ENCODE results near the gene TRIM54.
"Not testable (repeated sequence)": the region's sequence is repeated elsewhere in the genome, so short reads cannot be mapped to it uniquely, and the experiment has no call there.

The TRIM54 gene

GRCh38 chr2:27308359-27308881, 26.2 kb downstream of the TRIM54 start, which contains the start of gene UCN:
Gene UCN, minus strand, starts transcription at chr2:27308445. Its CDS starts 550 bp downstream, at chr2:27307895.
- in situ Hi-C loops (cut with MboI; ENCODE audit: low sequenced_read_pairs), result no loop called here

GRCh38 chr2:27309651-27310050, 27.4 kb downstream of the TRIM54 start:
- in situ Hi-C loops (cut with MboI; ENCODE audit: low sequenced_read_pairs), result no loop called here

GRCh38 chr2:27312152-27312551, 29.9 kb downstream of the TRIM54 start:
- in situ Hi-C loops (cut with MboI; ENCODE audit: low sequenced_read_pairs), result no loop called here

- in situ Hi-C loops (cut with MboI; ENCODE audit: low sequenced_read_pairs), result no loop called here
These were observed 31.8 kb downstream of the TRIM54 start for GRCh38 chr2:27313882-27314645.

- in situ Hi-C loops (cut with MboI; ENCODE audit: low sequenced_read_pairs), result no loop called here
These were observed 32.5 kb downstream of the TRIM54 start for GRCh38 chr2:27314709-27315108.

GRCh38 chr2:27315122-27315521, 32.9 kb downstream of the TRIM54 start:
- in situ Hi-C loops (cut with MboI; ENCODE audit: low sequenced_read_pairs), result no loop called here

GRCh38 chr2:27316655-27317412, 34.6 kb downstream of the TRIM54 start:
- in situ Hi-C loops (cut with MboI; ENCODE audit: low sequenced_read_pairs), result no loop called here

GRCh38 chr2:27319839-27320238, 37.6 kb downstream of the TRIM54 start:
- in situ Hi-C loops (cut with MboI; ENCODE audit: low sequenced_read_pairs), result not testable (repeated sequence)

GRCh38 chr2:27320958-27321543, 38.8 kb downstream of the TRIM54 start:
- in situ Hi-C loops (cut with MboI; ENCODE audit: low sequenced_read_pairs), result no loop called here

GRCh38 chr2:27322301-27322765, 40.1 kb downstream of the TRIM54 start:
- in situ Hi-C loops (cut with MboI; ENCODE audit: low sequenced_read_pairs), result no loop called here

GRCh38 chr2:27322766-27323595, 40.8 kb downstream of the TRIM54 start, which contains the start of gene MPV17:
Gene MPV17, minus strand, starts transcription at chr2:27323097. Its CDS starts 580 bp downstream, at chr2:27322517.
- in situ Hi-C loops (cut with MboI; ENCODE audit: low sequenced_read_pairs), result no loop called here

GRCh38 chr2:27323596-27324285, 41.5 kb downstream of the TRIM54 start:
- in situ Hi-C loops (cut with MboI; ENCODE audit: low sequenced_read_pairs), result no loop called here

GRCh38 chr2:27324720-27325119, 42.5 kb downstream of the TRIM54 start:
- in situ Hi-C loops (cut with MboI; ENCODE audit: low sequenced_read_pairs), result no loop called here

- in situ Hi-C loops (cut with MboI; ENCODE audit: low sequenced_read_pairs), result no loop called here
These were observed 53.1 kb downstream of the TRIM54 start for GRCh38 chr2:27335311-27335710.

GRCh38 chr2:27336173-27336572, 53.9 kb downstream of the TRIM54 start:
- in situ Hi-C loops (cut with MboI; ENCODE audit: low sequenced_read_pairs), result no loop called here

GRCh38 chr2:27347641-27348040, 65.4 kb downstream of the TRIM54 start:
- in situ Hi-C loops (cut with MboI; ENCODE audit: low sequenced_read_pairs), result no loop called here

- in situ Hi-C loops (cut with MboI; ENCODE audit: low sequenced_read_pairs), result no loop called here
These were observed 68.0 kb downstream of the TRIM54 start for GRCh38 chr2:27350106-27350693.

- in situ Hi-C loops (cut with MboI; ENCODE audit: low sequenced_read_pairs), result no loop called here
These were observed 69.8 kb downstream of the TRIM54 start for GRCh38 chr2:27351802-27352598.

GRCh38 chr2:27353386-27353761, 71.1 kb downstream of the TRIM54 start:
- in situ Hi-C loops (cut with MboI; ENCODE audit: low sequenced_read_pairs), result not testable (repeated sequence)

Measured in HL-60/S4 (cell line).